NCI-H146 (cell line): ENCODE measurements around the gene MAP4K5.

Source experiments
- DNase-seq: peaks from one replicate; lab custom pipeline; 2025; lab: John Stamatoyannopoulos, UW

MAP4K5 gene

GRCh38 chr14:50399251-50400032, 132.9 kb downstream of the MAP4K5 start:
- DNase-seq, result no peak

DNA sequence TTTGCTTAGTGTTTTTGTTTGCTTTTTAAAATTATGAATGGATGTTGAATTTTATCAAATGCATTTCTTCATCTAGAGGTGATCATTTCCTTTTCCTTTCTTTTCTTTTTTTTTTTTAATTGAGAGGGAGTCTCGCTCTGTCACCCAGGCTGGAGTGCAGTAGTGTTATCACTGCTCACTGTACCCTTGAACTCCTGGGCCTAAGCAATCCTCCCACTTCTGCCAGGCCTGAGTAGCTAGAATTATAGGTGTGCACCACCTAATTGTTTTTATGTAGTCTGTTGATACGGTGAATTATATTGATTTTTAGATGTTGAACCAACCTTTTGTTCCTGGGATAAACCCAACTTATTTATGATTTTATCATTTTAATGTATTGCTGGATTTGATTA, 134.2 kb downstream of the MAP4K5 start:
- no peak for DNase-seq

DNA sequence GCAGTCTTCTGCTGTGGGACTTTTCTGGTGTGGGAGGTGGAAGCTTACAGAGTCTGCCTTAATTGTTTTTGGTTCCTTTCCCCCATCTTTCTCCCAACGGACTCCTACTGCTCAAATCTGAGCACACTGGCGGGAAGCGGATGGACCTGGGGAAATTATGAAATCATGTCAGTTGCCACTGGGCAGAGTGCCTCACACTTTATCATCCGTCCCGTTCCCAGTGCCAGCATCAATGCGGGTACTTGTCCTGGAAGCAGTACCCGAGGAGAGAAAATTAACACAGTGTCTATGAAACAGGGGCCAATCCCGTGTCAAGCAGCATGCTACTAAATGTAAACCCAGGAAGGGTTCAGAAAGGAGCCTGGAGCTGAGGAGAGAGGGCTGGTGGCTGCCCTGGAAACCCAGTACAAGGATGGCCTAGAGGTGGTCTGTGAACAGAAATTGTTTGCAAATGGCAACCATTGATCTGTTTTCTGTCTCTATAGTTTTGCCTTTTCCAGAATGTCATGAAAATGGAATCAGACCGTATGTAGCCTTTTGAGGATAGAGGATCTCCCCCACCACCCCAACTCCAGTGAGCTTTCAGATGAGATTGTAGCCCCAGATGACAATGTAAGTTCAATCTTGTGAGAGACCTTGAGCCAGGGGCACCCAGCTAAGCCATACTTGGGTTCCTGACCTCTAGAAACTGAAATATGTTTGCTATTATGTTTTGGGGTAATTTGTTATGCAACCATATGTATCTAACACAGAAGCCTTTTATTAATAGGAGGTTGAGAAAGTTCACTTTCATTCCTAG, 134.8 kb downstream of the MAP4K5 start:
- DNase-seq, result peak; percentile 44

GRCh38 chr14:50396631-50397389, 135.6 kb downstream of the MAP4K5 start, which contains the start of gene CDKL1:
CDKL1 (minus strand) TSS chr14:50396881; CDS start chr14:50395868, 1,013 bp downstream.
- DNase-seq, result peak; percentile 76

DNA sequence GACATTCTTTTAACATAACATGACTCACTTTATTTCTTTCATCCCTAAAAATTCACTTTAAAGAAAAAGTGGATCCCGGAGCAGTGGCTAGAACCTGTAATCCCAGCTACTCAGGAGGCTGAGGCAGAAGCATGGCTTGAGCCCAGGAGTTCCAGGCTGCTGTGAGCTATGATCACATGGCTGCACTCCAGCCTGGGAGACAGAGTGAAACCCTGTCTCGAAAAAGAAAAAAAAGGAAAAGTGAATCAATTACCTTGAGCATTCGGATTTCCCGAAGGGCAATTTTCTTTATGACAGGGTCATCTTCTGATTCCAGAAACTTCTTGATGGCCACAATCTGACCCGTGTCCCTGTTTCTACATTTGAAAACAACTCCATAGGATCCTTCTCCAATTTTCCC, 136.9 kb downstream of the MAP4K5 start:
- no peak for DNase-seq

DNA sequence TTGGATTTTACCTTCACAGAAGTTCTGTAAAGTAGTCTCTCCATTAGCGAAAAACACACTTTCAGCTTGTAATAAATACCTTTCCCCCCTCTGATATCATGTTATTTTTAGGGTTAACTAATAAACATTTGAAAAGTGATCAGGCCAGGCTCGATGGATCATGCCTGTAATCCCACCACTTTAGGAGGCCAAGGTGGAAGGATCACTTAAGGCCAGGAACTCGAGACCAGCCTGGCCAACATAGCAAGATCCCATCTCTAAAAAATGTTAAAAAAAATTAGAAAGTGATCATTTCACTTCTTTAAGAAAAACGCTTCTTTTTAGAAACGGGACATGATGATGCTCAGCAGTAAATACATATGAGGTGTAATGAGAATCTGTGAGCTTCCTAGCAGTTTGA, 137.7 kb downstream of the MAP4K5 start:
- DNase-seq, result no peak

- no peak for DNase-seq
These were observed 142.5 kb downstream of the MAP4K5 start for GRCh38 chr14:50389668-50390441.

GRCh38 chr14:50388256-50388931, 144.0 kb downstream of the MAP4K5 start:
- DNase-seq, result no peak

GRCh38 chr14:50387548-50387947, 144.8 kb downstream of the MAP4K5 start:
- no peak for DNase-seq

DNA sequence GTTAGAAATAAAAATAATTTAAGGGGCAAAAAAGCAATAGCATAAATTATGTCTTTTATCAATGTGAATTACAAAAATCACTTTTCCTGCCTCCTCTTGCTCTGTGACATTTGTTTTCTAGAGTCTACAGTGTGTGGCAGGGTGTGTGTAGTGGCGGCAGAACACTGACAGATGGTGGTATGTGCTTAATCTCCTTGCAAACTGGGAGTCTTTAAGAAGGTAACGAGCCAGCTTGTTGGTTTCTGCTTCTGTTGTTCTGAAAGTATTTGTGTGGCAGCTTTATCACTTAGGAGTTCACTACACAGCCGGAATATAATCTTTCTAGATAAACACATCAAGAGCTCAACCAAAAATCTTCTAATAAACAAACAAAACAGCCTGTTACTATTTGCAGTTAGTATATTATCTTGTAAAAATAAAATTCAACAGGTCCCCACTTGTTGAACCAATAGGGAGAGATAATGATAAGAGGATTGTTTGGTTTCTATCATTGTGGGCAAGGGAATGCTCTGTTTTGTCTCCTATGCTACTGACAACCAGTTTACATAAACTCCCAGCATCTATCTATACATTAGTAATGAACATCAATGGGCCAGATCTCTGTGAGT, 148.6 kb downstream of the MAP4K5 start:
- no peak for DNase-seq

- DNase-seq, result no peak
These were observed 150.5 kb downstream of the MAP4K5 start for GRCh38 chr14:50381823-50382287.

- DNase-seq, result no peak
These were observed 151.4 kb downstream of the MAP4K5 start for GRCh38 chr14:50381008-50381407.

DNA sequence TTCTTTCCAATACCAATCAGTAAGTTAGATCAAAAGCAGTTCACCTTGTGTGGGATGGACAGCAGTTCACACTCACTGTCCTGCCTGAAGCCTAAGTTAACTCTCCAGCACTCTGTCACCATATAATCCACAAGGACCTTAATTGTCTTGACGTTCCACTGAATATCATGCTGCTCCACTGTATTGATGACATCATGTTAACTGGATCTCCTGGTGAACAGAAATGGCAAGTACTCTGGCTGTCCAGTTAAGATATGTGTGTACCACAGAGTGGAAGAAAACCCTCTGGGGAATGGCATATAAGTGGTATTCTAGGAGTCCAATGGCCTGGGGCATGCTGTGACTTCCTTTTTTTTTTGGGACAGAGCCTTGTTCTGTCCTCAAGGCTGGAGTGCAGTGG, 151.9 kb downstream of the MAP4K5 start:
- DNase-seq, result no peak

GRCh38 chr14:50379563-50379962, 152.8 kb downstream of the MAP4K5 start:
- no peak for DNase-seq

GRCh38 chr14:50377550-50378085, 154.8 kb downstream of the MAP4K5 start:
- DNase-seq, result no peak

- no peak for DNase-seq
These were observed 156.6 kb downstream of the MAP4K5 start for GRCh38 chr14:50375760-50376159.

DNA sequence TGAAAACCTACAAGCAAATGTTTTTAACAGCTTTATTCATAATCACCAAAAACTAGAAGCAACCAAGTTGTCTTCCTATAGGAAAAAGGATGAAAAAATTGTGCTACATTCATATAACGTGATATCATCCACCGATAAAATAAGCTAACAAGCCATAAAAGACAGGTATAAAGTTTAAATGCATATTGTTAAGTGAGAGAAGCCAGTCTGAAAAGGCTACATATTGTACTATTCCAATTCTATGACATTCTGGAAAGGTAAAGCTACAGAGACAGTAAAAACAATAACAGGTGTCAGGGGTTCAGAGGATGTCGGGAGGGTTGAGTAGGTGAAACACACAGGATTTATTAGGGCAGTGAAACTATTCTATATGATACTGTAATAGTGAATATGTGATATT, 158.4 kb downstream of the MAP4K5 start:
- DNase-seq, result no peak

DNA sequence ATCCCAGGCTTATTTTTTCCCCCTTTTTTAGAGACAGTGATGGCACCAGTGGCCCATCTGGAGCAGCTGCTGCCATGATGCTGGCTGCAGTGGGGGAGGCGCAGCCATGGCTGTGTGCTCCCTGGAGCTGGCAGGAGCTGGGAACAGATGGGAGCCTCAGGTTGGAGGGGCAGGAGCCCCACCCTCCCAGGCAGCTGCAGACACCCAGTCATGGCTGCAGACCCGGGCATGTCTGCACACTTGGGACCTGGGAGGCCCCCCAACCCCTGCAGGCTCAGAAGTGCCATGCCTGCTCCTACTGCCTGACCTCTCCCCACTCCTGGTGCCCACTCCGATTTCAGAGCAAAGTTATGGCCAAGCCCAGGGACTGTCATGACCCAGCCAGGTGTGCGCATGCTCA, 160.8 kb downstream of the MAP4K5 start:
- no peak for DNase-seq
